Activated CD4-positive, alpha-beta T cell treated with anti-CD3 and anti-CD28 coated beads for 24 hours (primary cell): Measurements from ENCODE around the gene BRPF1.

Experiments used
- DNase-seq, 2 donors: peaks; one replicate each; pipeline ENCODE4 v3.0.0-alpha.2; 2020; ENCODE audit warnings: low read depth in 2 of 2

Gene BRPF1, protein sequence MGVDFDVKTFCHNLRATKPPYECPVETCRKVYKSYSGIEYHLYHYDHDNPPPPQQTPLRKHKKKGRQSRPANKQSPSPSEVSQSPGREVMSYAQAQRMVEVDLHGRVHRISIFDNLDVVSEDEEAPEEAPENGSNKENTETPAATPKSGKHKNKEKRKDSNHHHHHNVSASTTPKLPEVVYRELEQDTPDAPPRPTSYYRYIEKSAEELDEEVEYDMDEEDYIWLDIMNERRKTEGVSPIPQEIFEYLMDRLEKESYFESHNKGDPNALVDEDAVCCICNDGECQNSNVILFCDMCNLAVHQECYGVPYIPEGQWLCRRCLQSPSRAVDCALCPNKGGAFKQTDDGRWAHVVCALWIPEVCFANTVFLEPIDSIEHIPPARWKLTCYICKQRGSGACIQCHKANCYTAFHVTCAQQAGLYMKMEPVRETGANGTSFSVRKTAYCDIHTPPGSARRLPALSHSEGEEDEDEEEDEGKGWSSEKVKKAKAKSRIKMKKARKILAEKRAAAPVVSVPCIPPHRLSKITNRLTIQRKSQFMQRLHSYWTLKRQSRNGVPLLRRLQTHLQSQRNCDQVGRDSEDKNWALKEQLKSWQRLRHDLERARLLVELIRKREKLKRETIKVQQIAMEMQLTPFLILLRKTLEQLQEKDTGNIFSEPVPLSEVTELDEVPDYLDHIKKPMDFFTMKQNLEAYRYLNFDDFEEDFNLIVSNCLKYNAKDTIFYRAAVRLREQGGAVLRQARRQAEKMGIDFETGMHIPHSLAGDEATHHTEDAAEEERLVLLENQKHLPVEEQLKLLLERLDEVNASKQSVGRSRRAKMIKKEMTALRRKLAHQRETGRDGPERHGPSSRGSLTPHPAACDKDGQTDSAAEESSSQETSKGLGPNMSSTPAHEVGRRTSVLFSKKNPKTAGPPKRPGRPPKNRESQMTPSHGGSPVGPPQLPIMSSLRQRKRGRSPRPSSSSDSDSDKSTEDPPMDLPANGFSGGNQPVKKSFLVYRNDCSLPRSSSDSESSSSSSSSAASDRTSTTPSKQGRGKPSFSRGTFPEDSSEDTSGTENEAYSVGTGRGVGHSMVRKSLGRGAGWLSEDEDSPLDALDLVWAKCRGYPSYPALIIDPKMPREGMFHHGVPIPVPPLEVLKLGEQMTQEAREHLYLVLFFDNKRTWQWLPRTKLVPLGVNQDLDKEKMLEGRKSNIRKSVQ (N-terminal part only)

DNA sequence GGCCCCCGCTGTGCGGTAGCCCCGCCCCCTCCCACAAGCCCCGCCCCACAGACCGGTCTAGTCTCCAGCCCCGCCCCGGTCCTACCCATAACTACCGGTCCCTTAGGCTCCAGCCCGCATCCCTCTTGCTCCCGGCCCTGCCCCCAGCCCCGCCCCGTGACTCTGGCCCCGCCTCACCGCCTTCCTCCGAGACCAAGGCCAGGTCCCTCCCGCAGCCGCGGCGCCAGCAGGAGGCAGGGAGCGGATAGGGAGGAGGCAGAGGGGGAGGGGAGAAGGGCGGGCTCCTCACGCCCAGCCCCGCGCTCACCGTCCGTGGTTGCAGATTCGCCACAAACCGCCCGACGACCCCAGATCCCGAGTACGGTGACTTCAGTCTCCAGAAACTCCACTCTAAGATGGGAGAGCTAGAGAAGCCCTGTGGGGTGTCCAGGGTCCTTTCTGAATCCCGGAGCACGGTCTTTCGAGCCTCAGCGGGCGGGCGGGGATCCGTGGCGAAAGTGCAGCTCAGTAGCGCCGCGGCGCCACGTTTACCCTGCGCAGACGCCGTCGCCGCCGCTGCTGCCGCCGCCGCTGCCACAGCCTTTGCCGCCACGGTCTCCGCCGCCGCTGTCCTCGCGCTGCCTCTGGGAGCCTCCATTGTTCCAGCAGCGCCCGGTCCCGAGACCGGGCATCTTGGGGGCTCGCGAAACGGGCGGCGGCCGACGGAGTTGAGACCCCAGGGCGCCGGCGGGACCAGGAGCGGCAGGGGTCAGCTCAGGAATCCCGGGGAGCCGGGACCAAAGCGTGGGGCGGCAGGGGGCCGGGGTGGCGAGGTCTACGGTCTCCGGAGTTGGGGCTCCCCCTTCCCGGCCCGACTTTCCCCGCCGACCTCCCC is at the start of gene BRPF1:
Gene BRPF1 (plus strand): TSS at position 530 of the 874 bp plus-strand sequence. CDS start 2,406 bp downstream, outside the sequence.
- DNase-seq: peak; percentile 99 to 100

DNA sequence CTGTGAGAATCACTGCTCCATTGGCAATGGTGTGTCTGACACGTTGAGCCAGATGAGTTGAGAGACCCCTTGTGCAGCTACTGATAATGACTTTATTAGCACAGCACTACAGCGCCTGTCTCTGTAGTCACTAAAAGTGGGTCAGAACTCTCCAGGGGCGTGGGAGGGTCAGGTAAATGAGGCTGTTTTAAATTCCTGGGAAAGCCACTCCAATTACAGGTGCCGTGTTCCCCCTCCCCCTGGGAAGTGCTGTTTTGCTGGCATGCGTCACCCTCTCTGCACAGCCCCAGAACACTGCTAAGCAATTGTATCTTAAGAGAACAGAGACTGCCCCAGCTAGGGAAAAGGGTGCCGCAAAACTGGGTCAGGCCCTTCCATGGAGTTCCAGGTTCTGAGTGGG is 49.4 kb upstream of the BRPF1 start:
- DNase-seq: no peak

DNA sequence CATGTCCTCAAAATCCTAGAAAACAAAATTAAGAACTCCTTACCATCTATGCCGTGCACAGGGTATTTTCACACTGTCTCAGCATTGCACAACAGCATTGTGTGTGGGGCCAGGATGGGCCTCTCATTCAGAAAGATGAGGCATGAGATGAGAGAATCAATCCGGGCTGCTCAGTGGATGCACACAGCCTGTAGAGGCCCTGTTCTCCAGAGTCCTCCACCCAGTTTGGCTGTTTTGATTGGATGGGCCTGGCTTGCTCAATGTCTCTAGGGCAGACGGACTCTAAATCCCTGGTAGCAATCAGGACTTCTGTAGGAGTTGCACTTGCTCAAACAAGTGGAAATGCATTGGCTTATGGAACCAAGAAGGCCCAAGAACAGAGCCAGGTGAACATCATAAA is 48.1 kb upstream of the BRPF1 start:
- no peak for DNase-seq

DNA sequence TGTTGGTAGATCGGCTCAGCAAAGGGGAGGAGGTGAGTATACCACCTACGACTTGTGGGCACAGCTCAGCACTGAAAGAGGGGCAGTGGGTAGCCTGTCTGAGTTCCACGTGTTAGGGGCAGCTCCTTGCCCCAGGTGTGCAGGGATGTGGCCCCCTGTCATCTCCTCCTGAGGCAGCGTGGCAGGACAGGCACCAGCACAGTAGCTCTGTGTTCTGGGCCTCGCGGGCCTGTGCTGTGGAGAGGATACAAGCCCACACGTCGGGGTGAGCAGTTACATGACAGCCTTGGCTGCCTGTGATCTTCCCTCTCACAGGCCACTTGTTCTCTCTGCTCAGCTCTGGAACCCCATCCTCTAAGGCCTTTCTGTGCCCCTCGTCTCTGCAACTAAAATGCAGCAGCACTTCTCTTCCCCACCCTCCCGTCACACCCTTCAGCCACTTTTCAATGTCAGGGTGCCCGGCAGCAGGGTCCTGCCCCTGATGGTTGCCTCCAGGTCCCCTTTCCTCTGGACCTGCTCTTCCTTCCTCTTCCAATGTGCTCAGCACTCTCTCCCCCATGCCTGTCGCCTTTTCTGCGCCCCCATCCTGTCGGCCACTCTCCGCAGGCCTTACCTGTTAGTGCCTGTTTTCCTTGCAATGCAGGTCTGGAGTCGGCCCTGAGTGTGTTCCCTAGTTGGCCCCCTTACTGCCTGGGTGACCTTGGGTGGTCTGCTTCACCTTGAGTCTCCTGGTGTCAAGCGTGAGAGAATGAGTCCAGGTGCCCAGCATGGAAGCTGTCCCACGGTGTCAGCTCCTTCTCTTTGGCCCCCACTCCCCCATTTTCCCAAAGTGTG is 46.1 kb upstream of the BRPF1 start:
- DNase-seq: no peak

DNA sequence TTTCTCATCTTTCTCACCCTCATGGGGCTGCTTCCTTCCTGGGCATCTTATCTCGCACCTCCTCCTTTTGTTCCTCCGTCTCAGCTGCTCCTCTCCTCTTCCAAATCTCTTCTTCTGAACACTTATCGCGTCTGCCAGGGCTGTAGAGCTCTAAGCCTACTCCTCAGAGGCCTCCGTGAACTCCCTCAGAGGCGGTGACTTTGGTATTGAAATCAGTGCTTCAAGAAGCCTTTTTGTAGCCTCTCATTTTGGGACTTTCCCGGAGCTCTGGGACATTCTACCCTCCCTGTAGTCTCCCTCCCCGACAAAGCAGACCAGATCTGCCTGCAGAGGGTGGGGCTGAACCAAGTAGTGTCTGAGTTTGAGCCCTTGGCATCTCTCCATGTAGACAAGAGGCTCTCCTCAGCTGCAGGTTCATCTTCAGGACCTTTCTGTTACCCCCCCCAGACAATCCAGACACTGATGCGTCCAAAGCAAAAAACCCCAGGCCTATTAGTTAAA is 45.4 kb upstream of the BRPF1 start:
- DNase-seq: no peak

DNA sequence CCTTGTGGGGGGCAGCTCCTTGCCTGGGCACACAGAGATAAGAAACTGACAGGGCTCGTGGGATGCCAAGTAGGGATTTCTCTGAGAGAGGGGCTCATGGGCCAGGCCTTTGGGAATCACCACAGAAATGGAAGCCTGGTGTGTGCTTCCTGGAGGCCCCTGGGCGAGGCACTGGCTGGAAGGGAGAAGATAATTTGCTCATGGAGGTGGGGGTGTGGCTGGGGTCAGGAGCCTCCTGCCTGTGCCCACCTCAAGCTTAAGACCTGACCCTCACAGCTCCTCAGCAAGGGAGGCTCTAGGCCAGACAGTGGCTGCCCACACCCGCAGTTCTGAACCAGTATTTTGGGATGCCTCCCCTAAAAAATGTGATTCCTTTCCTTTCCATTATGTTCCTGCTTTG is 44.8 kb upstream of the BRPF1 start:
- DNase-seq: no peak

DNA sequence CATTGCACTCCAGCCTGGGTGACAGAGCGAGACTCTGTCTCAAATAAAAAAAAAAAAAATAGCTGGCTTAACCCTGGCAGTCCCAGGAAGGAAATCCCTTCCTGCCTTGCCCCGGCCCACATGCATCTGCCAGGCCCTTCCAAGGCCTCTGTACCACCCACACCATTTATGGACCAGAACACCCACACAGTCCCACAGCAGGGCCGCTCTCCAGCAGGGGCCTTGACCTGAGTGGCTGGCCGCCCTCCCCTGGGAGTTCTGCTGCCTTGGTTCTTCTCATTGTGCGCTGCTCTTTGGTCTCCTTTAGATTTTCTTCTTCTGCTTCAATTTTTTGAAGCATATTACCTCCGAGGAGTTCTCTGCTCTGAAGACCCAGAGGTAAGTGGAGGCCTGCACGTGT is 44.0 kb upstream of the BRPF1 start:
- no peak for DNase-seq

DNA sequence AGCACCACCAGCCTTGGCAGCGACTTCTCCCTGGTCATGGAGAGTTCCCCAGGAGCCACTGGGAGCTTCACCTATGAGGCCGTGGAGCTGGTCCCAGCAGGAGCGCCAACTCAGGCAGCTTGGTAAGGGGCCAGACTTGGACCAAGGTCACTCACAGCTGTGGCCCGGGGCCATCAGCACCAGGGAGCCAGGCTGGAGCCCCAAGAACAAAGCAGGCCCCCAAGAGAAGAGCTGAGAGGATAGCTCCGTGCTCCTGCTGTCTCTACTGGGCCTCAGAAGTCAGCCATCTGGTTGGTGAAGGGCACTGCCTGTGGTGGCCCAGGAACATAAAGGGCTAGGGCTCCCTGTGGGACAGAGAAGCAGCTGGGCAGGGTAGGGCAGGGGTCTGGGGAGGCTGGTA is 42.6 kb upstream of the BRPF1 start:
- DNase-seq: no peak

DNA sequence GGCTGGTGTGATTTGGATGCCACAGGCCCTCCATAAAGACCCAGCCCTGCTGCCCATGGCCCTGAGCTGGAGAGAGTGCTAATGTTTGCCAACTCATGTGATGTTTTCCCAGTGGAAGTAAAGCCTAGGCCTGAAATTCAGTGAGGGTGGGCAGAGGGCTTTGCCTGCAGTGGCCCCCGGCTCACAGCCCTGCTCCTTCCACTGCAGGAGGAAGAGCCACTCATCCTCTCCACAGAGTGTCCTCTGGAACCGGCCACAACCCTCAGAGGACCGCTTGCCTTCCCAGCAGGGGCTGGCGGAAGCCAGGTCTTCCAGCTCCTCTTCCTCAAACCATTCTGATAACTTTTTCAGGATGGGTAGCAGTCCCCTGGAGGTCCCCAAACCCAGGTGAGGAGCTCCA is 41.8 kb upstream of the BRPF1 start:
- DNase-seq: no peak

DNA sequence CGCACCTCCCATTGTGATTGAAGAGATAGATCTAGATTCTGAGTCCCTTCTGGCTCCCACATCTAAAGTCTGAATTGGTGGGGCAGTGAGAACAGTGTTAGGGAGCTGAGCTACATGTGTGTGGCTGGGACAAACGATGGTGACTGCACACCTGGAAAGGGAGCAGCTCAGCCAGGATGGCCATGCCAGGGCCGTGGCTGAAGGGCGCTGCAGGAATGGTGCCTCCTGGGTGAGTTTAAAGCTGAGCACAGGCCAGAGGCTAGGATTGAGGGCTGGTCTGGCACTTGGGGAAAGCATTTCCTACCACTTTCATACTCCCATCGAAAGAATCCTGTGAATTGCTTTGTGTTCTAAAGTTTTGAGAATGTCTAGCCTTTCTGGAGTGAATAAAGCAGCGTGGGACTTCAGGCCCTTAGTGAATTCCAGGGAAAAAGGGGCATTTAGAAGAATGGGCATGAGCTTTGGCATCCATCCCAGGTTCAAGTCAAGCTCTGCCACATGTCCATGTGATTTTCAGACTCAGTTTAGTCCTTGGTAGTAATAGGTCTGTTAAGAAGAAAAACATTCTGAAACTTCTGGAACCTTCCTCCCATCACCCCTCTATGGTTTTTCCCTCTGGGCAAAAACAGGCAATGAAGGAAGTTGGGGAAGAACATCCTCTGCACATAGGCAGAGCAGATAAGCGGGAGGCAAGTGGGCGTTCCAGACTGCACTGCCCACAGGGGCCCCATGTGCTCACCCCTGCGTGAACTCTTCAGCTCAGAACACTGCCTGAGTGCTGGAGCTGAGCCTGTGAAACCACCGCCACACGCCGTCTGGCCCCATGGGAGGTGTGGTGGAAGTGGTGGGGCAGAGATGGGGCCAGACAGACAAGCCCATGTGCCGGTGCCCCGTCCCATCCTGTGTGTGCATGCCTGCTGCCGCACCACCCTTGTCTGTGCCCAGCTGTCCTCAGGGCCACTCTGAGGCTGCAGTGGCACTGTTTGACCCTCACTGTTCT is 40.8 kb upstream of the BRPF1 start:
- DNase-seq: no peak

DNA sequence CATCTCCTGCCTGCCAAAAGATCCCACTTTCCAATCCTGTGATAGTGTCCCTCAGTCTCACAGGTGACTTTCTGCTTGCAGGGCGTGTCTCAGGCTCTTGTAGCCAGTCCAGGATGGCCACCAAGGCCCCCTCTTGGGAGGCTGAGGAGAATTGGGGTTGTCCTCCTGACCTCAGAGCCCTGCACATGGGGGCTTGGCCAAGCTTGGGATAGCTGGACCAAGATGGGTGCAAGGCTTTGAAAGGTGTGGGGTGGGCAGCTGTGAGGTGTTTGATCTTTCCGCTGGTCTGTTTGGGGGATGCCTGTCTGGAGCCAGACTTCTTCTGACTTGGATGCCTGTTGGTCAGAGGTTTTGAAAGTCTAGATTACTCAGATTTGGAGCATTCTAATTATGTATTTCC is 39.9 kb upstream of the BRPF1 start:
- no peak for DNase-seq

DNA sequence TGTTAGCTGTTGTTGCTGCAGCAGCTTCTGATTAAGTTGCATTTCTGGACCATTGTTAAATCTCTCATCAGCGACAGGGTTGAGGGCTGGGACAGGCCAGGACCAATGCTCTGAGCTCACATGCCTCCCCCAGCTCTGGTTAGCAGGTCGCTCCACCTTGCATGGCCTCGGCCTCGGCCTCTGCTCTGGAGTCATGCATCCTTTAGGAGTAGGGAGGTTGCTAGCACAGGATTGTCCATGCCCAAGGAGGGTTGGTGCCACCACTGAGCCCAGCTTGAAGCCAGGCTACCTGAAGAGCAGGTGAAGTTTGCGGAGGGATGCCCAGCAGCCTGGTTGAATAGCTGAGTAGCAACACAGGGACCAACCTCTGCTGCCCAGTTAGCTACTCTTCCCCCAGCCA is 39.1 kb upstream of the BRPF1 start:
- DNase-seq: no peak

DNA sequence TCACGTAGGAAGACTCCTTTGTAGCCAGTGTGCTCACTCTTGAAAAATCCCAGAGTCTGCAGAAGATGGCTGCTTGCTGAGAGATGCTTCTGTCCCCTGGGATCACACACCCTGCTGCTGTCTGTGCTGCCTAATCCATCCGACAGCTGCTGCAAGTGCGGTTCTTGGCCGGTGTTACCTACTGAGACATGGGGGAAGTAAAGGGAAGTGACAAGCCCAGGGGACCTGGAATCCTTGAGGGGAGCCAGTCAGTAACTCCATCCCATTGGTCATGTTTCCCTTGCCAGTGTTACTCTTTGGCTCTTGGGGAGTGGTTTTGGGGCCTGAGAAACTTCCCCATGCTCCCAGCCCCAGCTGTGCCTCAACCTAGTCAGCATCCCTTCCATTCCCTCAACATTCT is 36.2 kb upstream of the BRPF1 start:
- DNase-seq: no peak

DNA sequence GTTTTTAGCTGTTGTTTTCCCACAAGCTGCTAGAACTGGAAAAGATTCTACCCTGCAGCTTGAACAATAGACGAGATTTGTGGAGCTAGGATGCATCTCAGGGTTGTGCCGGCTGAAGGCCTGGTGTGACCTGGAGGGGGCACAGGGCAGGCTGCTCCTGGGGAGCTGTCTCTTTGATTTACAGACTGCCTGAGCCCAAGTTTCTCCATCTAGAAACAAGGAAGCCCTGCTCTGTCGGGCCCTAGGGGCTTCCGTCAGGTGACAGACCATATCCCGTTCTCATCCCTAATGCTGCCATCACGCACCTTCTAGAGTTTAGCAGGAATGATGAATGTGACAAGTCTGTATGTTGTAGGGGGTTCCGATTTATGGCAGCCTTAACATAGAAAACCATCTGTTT is 35.8 kb upstream of the BRPF1 start:
- no peak for DNase-seq

DNA sequence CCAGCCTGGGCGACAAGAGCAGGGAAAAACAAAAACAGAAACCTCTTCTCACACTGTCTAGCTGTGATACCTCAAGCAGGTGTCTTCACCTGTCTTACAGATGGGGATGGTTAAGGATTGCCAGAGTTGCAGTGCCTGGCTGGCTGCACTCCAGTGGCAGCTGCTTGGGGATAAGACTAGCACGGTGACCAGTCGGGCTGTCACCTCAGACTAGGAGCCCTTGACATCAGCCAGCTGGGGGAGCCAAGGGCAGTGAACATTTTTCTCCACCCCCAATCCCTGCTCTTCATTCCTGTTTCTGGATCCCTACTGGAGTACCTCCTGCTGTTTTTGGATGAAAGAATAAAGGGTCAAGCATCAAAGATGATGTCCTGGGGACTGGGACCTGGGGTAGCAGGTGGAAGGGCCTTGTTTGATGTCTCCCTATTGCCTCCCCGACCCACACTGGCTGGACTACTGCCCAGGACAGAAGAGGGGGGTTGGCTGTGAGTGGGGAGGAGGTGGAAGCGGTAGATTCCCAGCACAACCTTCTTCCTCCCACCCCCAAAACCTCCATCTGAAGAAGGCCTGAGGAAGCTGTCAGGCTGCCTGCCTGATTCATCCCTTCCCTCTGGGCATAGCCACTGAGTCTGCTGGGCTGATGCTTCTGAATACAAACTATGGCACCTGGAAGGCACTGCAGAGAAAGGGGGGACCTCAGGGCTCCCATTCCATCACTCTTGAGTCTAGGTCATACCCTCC is 34.9 kb upstream of the BRPF1 start:
- DNase-seq: no peak

DNA sequence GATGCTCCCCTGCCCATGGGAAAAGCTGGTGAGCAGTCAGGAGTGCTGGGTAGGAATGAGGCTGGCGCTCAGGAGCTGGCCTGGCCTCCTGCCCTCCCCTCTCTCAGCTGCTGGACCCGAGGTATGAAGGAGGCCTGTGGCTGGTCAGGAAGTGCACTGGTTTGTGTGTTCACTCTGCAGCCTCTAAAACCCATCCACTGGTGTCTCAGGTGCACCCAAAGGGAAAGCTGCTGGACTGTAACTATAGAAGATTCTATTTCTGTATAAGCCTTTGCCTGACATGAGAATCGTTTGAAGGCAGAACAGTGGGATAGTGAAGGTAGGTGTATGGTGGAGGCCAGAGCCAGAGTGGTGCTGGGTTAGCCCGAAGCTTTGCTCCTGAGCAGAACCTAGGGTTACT is 33.6 kb upstream of the BRPF1 start:
- DNase-seq: no peak

DNA sequence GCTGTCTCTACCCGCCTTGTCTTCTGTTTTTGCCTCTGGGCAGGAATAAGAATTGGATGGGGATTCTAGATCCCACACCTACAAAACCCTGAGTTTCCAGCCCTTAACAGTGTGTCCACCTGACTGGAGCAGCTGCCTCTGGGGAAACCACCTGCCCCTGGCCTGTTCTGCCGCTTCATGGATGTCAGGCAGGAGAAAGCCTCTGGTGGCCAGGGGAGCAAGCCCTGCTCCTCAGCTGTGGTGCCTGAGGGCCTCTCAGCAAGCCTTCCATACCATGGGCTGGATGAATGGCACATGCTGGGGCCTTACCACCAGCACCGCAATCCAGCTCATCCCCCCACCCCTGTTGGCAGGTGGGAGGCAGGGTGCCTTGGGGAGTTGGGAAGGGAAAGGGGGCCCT is 33.2 kb upstream of the BRPF1 start:
- DNase-seq: no peak

DNA sequence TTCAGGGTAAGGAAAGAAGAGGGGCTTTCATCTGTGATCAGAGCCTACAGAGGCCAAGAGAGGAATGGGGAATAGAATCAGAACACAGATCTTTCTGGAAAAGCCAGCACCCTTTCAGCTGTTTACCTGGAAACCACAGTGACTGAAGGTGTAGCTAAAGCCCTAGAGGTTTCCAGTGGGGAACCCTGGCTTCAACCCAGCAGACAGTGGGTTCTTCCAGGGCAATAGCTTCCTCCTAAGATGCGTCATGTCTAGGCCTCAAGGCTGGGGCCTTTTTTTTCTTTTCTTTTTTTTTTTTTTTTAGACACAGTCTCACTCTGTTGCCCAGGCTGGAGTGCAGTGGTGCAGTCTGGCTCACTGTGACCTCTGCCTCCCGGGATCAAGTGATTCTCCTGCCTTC is 31.0 kb upstream of the BRPF1 start:
- no peak for DNase-seq
